Liver (tissue), 9 donors: ENCODE results near the gene DIS3L2. TPM values are rescaled to one million over a fixed set of nuclear protein-coding genes. Genes with fewer than 3 reads are reported as not detected.

Experiments used
- DNase-seq: peaks from one replicate; pipeline ENCODE4 v3.0.0-alpha.2; 2017; ENCODE audit warnings: low spot score
- H3K27ac ChIP-seq, 2 donors: one replicate each; pipeline ENCODE4 v1.7.0; 2013; ENCODE audit warnings: inconsistent platforms in 2 of 2, low read length in 2 of 2, control low read depth in 1 of 2, low read depth in 1 of 2, mild to moderate bottlenecking in 1 of 2
- H3K27me3 ChIP-seq, 4 donors: one replicate each; pipeline versions ENCODE4 v1.6.1 to v1.7.0; 2013; ENCODE audit warnings: low read length in 3 of 4, inconsistent platforms in 1 of 4, mild to moderate bottlenecking in 1 of 4, moderate library complexity in 1 of 4; ENCODE audit not compliant: control insufficient read depth in 4 of 4, insufficient read depth in 4 of 4
- H3K36me3 ChIP-seq, 4 donors: one replicate each; pipeline versions ENCODE4 v1.6.1 to v1.7.0; 2013; ENCODE audit warnings: low read length in 3 of 4, mild to moderate bottlenecking in 3 of 4, low read depth in 1 of 4, moderate library complexity in 1 of 4; ENCODE audit not compliant: control insufficient read depth in 4 of 4, insufficient read depth in 3 of 4
- H3K4me1 ChIP-seq, 4 donors: one replicate each; pipeline versions ENCODE4 v1.6.1 to v1.7.0; 2013; ENCODE audit warnings: low read length in 3 of 4, mild to moderate bottlenecking in 3 of 4, moderate library complexity in 1 of 4; ENCODE audit not compliant: control insufficient read depth in 4 of 4, insufficient read depth in 4 of 4
- H3K4me3 ChIP-seq, 3 donors: one replicate each; pipeline versions ENCODE4 v1.6.1 to v1.7.0; 2013; ENCODE audit warnings: low read length in 3 of 3, control low read depth in 1 of 3, low read depth in 1 of 3, mild to moderate bottlenecking in 1 of 3
- H3K9ac ChIP-seq, 2 donors: one replicate each; pipeline ENCODE4 v1.7.0; 2013; ENCODE audit warnings: low read length in 2 of 2, mild to moderate bottlenecking in 2 of 2, moderate library complexity in 2 of 2, control low read depth in 1 of 2, low read depth in 1 of 2
- H3K9me3 ChIP-seq, 4 donors: one replicate each; pipeline versions ENCODE4 v1.6.1 to v1.7.0; 2013; ENCODE audit warnings: low read length in 3 of 4; ENCODE audit not compliant: control insufficient read depth in 4 of 4
- ATF3 ChIP-seq: IDR thresholded peaks from 2 replicates; pipeline ENCODE4 v1.6.1; 2016; ENCODE audit warnings: antibody characterized with exemption
- CTCF ChIP-seq: fragments of 150-350 bp; IDR thresholded peaks from 2 replicates; pipeline ENCODE4 v1.5.1; 2017; ENCODE audit warnings: improper control_type of control experiment, low read depth, low read length; ENCODE audit not compliant: missing input control
- EGR1 ChIP-seq, 2 donors: IDR thresholded peaks; 2 replicates each; pipeline ENCODE4 v1.6.1; 2016 to 2018; ENCODE audit warnings: antibody characterized with exemption in 2 of 2, low read depth in 2 of 2
- FOXA1 ChIP-seq: IDR thresholded peaks from 2 replicates; pipeline ENCODE4 v1.6.1; 2016; ENCODE audit warnings: antibody characterized with exemption
- FOXA2 ChIP-seq: IDR thresholded peaks from 2 replicates; pipeline ENCODE4 v1.6.1; 2016; ENCODE audit warnings: antibody characterized with exemption
- GABPA ChIP-seq, 2 donors: IDR thresholded peaks in 1 of 2; conservative IDR thresholded peaks in 1 of 2; 2 replicates each; pipeline ENCODE4 v1.6.1; 2016; ENCODE audit warnings: antibody characterized with exemption in 2 of 2, mild to moderate bottlenecking in 1 of 2, moderate library complexity in 1 of 2
- HNF4A ChIP-seq, 2 donors: conservative IDR thresholded peaks; 2 replicates each; pipeline ENCODE4 v1.6.1; 2016; ENCODE audit warnings: antibody characterized with exemption in 2 of 2, mild to moderate bottlenecking in 2 of 2
- HNF4G ChIP-seq: IDR thresholded peaks from 2 replicates; pipeline ENCODE4 v1.6.1; 2016; ENCODE audit warnings: antibody characterized with exemption
- JUND ChIP-seq, 2 donors: IDR thresholded peaks; 2 replicates each; pipeline ENCODE4 v1.6.1; 2016; ENCODE audit warnings: antibody characterized with exemption in 2 of 2
- MAX ChIP-seq: IDR thresholded peaks from 2 replicates; pipeline ENCODE4 v1.6.1; 2016; ENCODE audit warnings: antibody characterized with exemption
- NR2F2 ChIP-seq: IDR thresholded peaks from 2 replicates; pipeline ENCODE4 v1.6.1; 2016; ENCODE audit warnings: antibody characterized with exemption
- RAD21 ChIP-seq, 2 donors: IDR thresholded peaks; 2 replicates each; pipeline ENCODE4 v1.6.1; 2016; ENCODE audit warnings: antibody characterized with exemption in 2 of 2, mild to moderate bottlenecking in 2 of 2
- REST ChIP-seq: IDR thresholded peaks from 2 replicates; pipeline ENCODE4 v1.6.1; 2016; ENCODE audit warnings: antibody characterized with exemption, mild to moderate bottlenecking
- RXRA ChIP-seq, 2 donors: IDR thresholded peaks; 2 replicates each; pipeline ENCODE4 v1.6.1; 2017 to 2018; ENCODE audit warnings: antibody characterized with exemption in 2 of 2, mild to moderate bottlenecking in 1 of 2
- SP1 ChIP-seq: IDR thresholded peaks from 2 replicates; pipeline ENCODE4 v1.6.1; 2018; ENCODE audit warnings: antibody characterized with exemption, mild to moderate bottlenecking
- TAF1 ChIP-seq: conservative IDR thresholded peaks from 2 replicates; pipeline ENCODE4 v1.6.1; 2016; ENCODE audit warnings: antibody characterized with exemption, mild to moderate bottlenecking
- YY1 ChIP-seq: IDR thresholded peaks from 2 replicates; pipeline ENCODE4 v1.6.1; 2016; ENCODE audit warnings: antibody characterized with exemption, mild to moderate bottlenecking
- ZBTB33 ChIP-seq: IDR thresholded peaks from 2 replicates; pipeline ENCODE4 v1.6.1; 2016; ENCODE audit warnings: antibody characterized with exemption
- WGBS: extraction: QIAGEN DNeasy Blood & Tissue Kit; methylation state at CpG from one replicate; pipeline ENCODE4 v1.1.7; 2013; 5-methylcytosine and 5-hydroxymethylcytosine counted together
- polyA plus RNA-seq, 2 donors: library from polyadenylated mRNA; stranded (reverse) in 1 of 2; unstranded in 1 of 2; fragments of 200-250 nt in 1 of 2; fragments of >200 nt in 1 of 2; fragmentation: Nextera tagmentation in 1 of 2; extraction: Ambion mirVana in 1 of 2; gene quantifications; one replicate each; pipeline versions ENCODE4 v1.2.1 to v1.2.3, GENCODE V29; 2013 to 2015
- total RNA-seq, 2 donors: library from RNA; depleted of rRNA; stranded (reverse); fragments of >200 nt; gene quantifications; one replicate each; pipeline ENCODE4 v1.2.3, GENCODE V29; 2014
- donor health status: healthy.
- donor health status: healthy.
- donor health status: healthy.
- donor health status: healthy.
- donor health status: healthy.

The DIS3L2 gene
- total and polyA plus RNA-seq, 4 donors = 5.7 to 21.5 (median 8.8) TPM

GRCh38 chr2:232308986-232309385 is 347.5 kb downstream of the DIS3L2 start:
- H3K27ac ChIP-seq = no peak overlapping the region
- DNase-seq = no peak

More at GRCh38 chr2:232308986-232309385, 347.5 kb downstream of the DIS3L2 start:
- H3K4me3 ChIP-seq = no peak overlapping the region
- WGBS = 94% methylated on average over 3 of the region's 3 CpGs
- H3K9me3 ChIP-seq = peaks cover 0 to 5% (median 2%) of the 10 kb centered on the region in 4 donors
- TF ChIP-seq REST = no peak
- TF ChIP-seq JUND (IDR thresholded peaks at IDR 0.05) = no peak
- no peak for TF ChIP-seq RAD21 (IDR thresholded peaks at IDR 0.05)
- TF ChIP-seq EGR1 (IDR thresholded peaks at IDR 0.05; ENCODE audit: low read depth in 2 of 2) = no peak
- no peak for TF ChIP-seq MAX
- no peak for TF ChIP-seq HNF4A (conservative IDR thresholded peaks at IDR 0.05)
- TF ChIP-seq ATF3 = no peak
- TF ChIP-seq SP1 = no peak
- TF ChIP-seq ZBTB33 = no peak
- TF ChIP-seq TAF1 = no peak
- TF ChIP-seq NR2F2 = no peak
- no peak for TF ChIP-seq YY1
- TF ChIP-seq FOXA1 = no peak
- no peak for TF ChIP-seq GABPA (IDR thresholded peaks at IDR 0.05 in 1 of 2, conservative IDR thresholded peaks at IDR 0.05 in 1 of 2)
- no peak for TF ChIP-seq CTCF
- no peak for TF ChIP-seq FOXA2
- TF ChIP-seq HNF4G = no peak
- no peak for TF ChIP-seq RXRA (IDR thresholded peaks at IDR 0.05)
- no peaks in the 10 kb centered on the region for H3K27me3 ChIP-seq
- H3K36me3 ChIP-seq = no peaks in the 10 kb centered on the region
- no peak overlapping the region for H3K9ac ChIP-seq
- H3K4me1 ChIP-seq = no peaks in the 10 kb centered on the region
